SH-SY5Y (cell line): Measurements from ENCODE around the gene SMAD5.

Experiments used
- GATA2 ChIP-seq: IDR thresholded peaks from 2 replicates; pipeline ENCODE4 v1.6.1; 2011; ENCODE audit warnings: mild to moderate bottlenecking, low read depth, low read length
- GATA3 ChIP-seq: IDR thresholded peaks from 2 replicates; pipeline ENCODE4 v1.6.1; 2011; ENCODE audit warnings: low read depth, mild to moderate bottlenecking, low read length, moderate library complexity

Gene SMAD5

GRCh38 chr5:136133922-136134379 is 1.3 kb downstream of the SMAD5 start:
- no peak for TF ChIP-seq GATA2
- TF ChIP-seq GATA3, result no peak

- no peak for TF ChIP-seq GATA3
- no peak for TF ChIP-seq GATA2
Measured at GRCh38 chr5:136134653-136135052, 2.0 kb downstream of the SMAD5 start.

GRCh38 chr5:136135536-136135935 is 2.9 kb downstream of the SMAD5 start:
- TF ChIP-seq GATA2 (no peak), GATA3 (no peak)

- TF ChIP-seq GATA2, result no peak
- no peak for TF ChIP-seq GATA3
Measured at GRCh38 chr5:136137497-136138220, 5.0 kb downstream of the SMAD5 start.

GRCh38 chr5:136141561-136141960 is 8.9 kb downstream of the SMAD5 start:
- TF ChIP-seq GATA3 (no peak), GATA2 (no peak)

GRCh38 chr5:136143312-136143711 is 10.7 kb downstream of the SMAD5 start:
- TF ChIP-seq GATA2 (no peak), GATA3 (no peak)

GRCh38 chr5:136143763-136144162 is 11.1 kb downstream of the SMAD5 start:
- TF ChIP-seq GATA3 (no peak), GATA2 (no peak)

GRCh38 chr5:136145030-136145429 is 12.4 kb downstream of the SMAD5 start:
- TF ChIP-seq GATA2 (no peak), GATA3 (no peak)

- TF ChIP-seq GATA3 (no peak), GATA2 (no peak)
Measured at GRCh38 chr5:136146201-136146600, 13.6 kb downstream of the SMAD5 start.

GRCh38 chr5:136147632-136148031 is 15.0 kb downstream of the SMAD5 start:
- no peak for TF ChIP-seq GATA2
- TF ChIP-seq GATA3, result no peak

- TF ChIP-seq GATA3, result no peak
- TF ChIP-seq GATA2, result no peak
Measured at GRCh38 chr5:136149891-136150290, 17.2 kb downstream of the SMAD5 start.

- TF ChIP-seq GATA3, result no peak
- no peak for TF ChIP-seq GATA2
Measured at GRCh38 chr5:136153581-136154236, 21.1 kb downstream of the SMAD5 start.

GRCh38 chr5:136155078-136155477 is 22.4 kb downstream of the SMAD5 start:
- TF ChIP-seq GATA3 (no peak), GATA2 (no peak)

- no peak for TF ChIP-seq GATA2
- TF ChIP-seq GATA3, result no peak
Measured at GRCh38 chr5:136155761-136156160, 23.1 kb downstream of the SMAD5 start.

- no peak for TF ChIP-seq GATA3
- no peak for TF ChIP-seq GATA2
Measured at GRCh38 chr5:136157514-136157913, 24.9 kb downstream of the SMAD5 start.

- no peak for TF ChIP-seq GATA3
- TF ChIP-seq GATA2, result no peak
Measured at GRCh38 chr5:136159457-136159856, 26.8 kb downstream of the SMAD5 start.
